ENCODE measurements around the gene PCNX2. TPM values are rescaled to one million over a fixed set of nuclear protein-coding genes. Genes with fewer than 3 reads are reported as not detected.

Gene PCNX2
- total and polyA plus RNA-seq, 9 donors, result 5.7 to 26.0 (median 18.9) TPM

- intact Hi-C loops (cut with DNase I), result loop anchor here in 1 of 4 donors (10.0 kb wide), 1 partner anchor 606 kb away; the partner anchor contains the start of gene SIPA1L2
- WGBS, 3 donors, result 88 to 90% (median 90%) methylated on average over 5 of the region's 5 CpGs
- Histone ChIP-seq H3K9me3 (no peaks in the 10 kb centered on the region), H3K36me3 (no peaks in the 10 kb centered on the region), H3K4me3 (no peak overlapping the region), H3K27me3 (no peaks in the 10 kb centered on the region), H3K27ac (no peak overlapping the region), H3K4me1 (ENCODE audit: insufficient read depth) (no peaks in the 10 kb centered on the region)
- TF ChIP-seq EP300 (IDR thresholded peaks at IDR 0.05) (no peak), POLR2A (IDR thresholded peaks at IDR 0.05) (no peak)
- TF ChIP-seq, protein P1, sequence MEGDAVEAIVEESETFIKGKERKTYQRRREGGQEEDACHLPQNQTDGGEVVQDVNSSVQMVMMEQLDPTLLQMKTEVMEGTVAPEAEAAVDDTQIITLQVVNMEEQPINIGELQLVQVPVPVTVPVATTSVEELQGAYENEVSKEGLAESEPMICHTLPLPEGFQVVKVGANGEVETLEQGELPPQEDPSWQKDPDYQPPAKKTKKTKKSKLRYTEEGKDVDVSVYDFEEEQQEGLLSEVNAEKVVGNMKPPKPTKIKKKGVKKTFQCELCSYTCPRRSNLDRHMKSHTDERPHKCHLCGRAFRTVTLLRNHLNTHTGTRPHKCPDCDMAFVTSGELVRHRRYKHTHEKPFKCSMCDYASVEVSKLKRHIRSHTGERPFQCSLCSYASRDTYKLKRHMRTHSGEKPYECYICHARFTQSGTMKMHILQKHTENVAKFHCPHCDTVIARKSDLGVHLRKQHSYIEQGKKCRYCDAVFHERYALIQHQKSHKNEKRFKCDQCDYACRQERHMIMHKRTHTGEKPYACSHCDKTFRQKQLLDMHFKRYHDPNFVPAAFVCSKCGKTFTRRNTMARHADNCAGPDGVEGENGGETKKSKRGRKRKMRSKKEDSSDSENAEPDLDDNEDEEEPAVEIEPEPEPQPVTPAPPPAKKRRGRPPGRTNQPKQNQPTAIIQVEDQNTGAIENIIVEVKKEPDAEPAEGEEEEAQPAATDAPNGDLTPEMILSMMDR (IDR thresholded peaks at IDR 0.05), result no peak
- no peak for DNase-seq
Observed at GRCh38 chr1:233240371-233240770, 55.2 kb downstream of the PCNX2 start.

DNA sequence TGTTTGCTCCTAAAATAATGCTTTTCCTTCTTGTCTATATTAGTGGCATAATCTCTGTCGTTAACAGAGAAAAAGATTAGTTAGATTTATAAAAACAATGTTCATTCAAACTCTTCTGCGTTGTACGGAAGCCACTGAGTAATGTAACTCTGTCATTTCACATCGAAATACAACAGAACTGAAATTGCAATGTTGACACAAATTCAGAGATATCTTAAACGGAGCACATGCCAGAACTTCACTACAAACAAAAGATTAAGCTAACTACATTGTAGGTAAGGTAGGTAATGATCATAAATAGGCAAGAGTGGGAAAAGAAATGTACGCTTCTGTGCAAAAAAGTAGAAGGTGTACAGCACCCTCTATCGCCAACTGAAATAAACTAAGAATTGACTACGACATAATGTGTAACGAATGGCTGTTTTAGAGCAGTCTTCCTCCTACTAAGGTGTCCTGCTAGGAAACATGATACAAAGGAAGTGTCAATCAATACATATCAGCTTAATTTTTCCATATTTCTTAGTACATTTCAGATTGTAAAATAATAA, 56.6 kb downstream of the PCNX2 start:
- intact Hi-C loops (cut with DNase I), result loop anchor here in 2 of 4 donors (5.0 to 10.0 kb wide), 2 partner anchors 602 to 604 kb away; partner anchors contain the start of gene SIPA1L2 (in 1 of the 2)

GRCh38 chr1:233237647-233238046, 57.9 kb downstream of the PCNX2 start:
- 63 to 83% (median 78%) methylated on average over 3 of the region's 3 CpGs for WGBS, 3 donors
- Histone ChIP-seq H3K4me3 (no peak overlapping the region), H3K36me3 (no peaks in the 10 kb centered on the region), H3K27me3 (no peaks in the 10 kb centered on the region), H3K4me1 (ENCODE audit: insufficient read depth) (no peaks in the 10 kb centered on the region), H3K9me3 (no peaks in the 10 kb centered on the region), H3K27ac (no peak overlapping the region)
- no peak for DNase-seq
- intact Hi-C loops (cut with DNase I), result loop anchor here in 2 of 4 donors (5.0 to 10.0 kb wide), 2 partner anchors 600 to 603 kb away; partner anchors contain the start of gene SIPA1L2 (in 1 of the 2)
- TF ChIP-seq, protein P1 (IDR thresholded peaks at IDR 0.05), result no peak
- TF ChIP-seq POLR2A (IDR thresholded peaks at IDR 0.05), result no peak
- no peak for TF ChIP-seq EP300 (IDR thresholded peaks at IDR 0.05)

More for the DNA sequence above, 56.6 kb downstream of the PCNX2 start:
- Histone ChIP-seq H3K27ac (no peak overlapping the region), H3K9me3 (no peaks in the 10 kb centered on the region), H3K36me3 (no peaks in the 10 kb centered on the region), H3K4me3 (no peak overlapping the region), H3K27me3 (no peaks in the 10 kb centered on the region), H3K4me1 (ENCODE audit: insufficient read depth) (no peaks in the 10 kb centered on the region)
- DNase-seq, result no peak
- 45 to 64% (median 50%) methylated on average over 9 of the region's 9 CpGs for WGBS, 3 donors
- TF ChIP-seq POLR2A (IDR thresholded peaks at IDR 0.05), result no peak
- TF ChIP-seq, protein P1 (IDR thresholded peaks at IDR 0.05), result no peak

DNA sequence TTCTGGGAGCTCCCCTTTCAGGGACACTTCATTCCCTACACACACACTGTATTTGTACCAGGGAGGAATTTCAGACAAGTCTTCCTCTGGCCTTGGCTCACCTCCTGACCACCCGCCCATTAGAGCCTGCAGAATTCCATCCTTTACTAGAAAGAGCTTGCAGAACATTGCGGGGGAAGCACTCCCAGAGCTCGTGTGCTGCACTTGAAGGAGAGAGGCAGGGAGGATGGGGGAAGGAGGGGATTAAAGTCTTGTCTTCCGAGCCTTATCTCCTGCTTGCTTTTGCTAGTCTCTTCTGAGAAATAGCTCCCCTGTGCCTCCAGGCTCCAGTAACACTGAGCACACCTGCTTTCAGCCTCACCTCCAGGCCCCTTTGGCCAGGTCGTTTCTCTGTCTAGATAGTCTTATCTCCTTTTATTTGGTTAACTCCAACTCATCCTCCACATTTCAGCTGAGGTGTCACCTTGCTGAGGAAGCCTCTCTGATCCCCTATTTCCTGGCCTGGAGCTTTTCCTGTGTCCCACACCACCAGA, 62.0 kb downstream of the PCNX2 start:
- H3K9me3 ChIP-seq, result no peaks in the 10 kb centered on the region
- no peaks in the 10 kb centered on the region for H3K4me1 ChIP-seq (ENCODE audit: insufficient read depth)
- H3K36me3 ChIP-seq, result no peaks in the 10 kb centered on the region
- H3K4me3 ChIP-seq, result no peak overlapping the region
- TF ChIP-seq, protein P1 (IDR thresholded peaks at IDR 0.05), result no peak
- no peak for TF ChIP-seq EP300 (IDR thresholded peaks at IDR 0.05)
- TF ChIP-seq POLR2A (IDR thresholded peaks at IDR 0.05), result no peak
- H3K27ac ChIP-seq, result no peak overlapping the region
- H3K27me3 ChIP-seq, result no peaks in the 10 kb centered on the region
- no peak for DNase-seq
- WGBS, 3 donors, result 41 to 59% (median 52%) methylated on average over 5 of the region's 5 CpGs
- intact Hi-C loops (cut with DNase I), result loop anchor here in 1 of 4 donors (10.0 kb wide), 1 partner anchor 599 kb away; the partner anchor contains the start of gene SIPA1L2
